ENCODE data around the gene KCNIP1. TPM values are rescaled to one million over a fixed set of nuclear protein-coding genes. Genes with fewer than 3 reads are reported as not detected.
A peak's percentile ranks its signal among the peaks of the same experiment; 100 is the strongest.

Gene KCNIP1
- total RNA-seq, 1 donor from 2014 or later = 20.8 TPM

GRCh38 chr5:170630226-170630625 lies 126.4 kb downstream of the KCNIP1 start:
- no peak for DNase-seq

- DNase-seq = peak; percentile 45
Observed at GRCh38 chr5:170630711-170631141, 126.9 kb downstream of the KCNIP1 start.

GRCh38 chr5:170631466-170632195 lies 127.8 kb downstream of the KCNIP1 start:
- peak; percentile 57 for DNase-seq

- DNase-seq = peak; percentile 21
Observed at GRCh38 chr5:170632266-170632984, 128.6 kb downstream of the KCNIP1 start.

- no peak for DNase-seq
Observed at GRCh38 chr5:170632985-170633234, 129.1 kb downstream of the KCNIP1 start.

GRCh38 chr5:170633235-170634081 lies 129.6 kb downstream of the KCNIP1 start:
- DNase-seq = peak; percentile 85

GRCh38 chr5:170634256-170634990 lies 130.6 kb downstream of the KCNIP1 start:
- no peak for DNase-seq

GRCh38 chr5:170635706-170636105 lies 131.9 kb downstream of the KCNIP1 start:
- DNase-seq = no peak

- peak; percentile 35 for DNase-seq
Observed at GRCh38 chr5:170636206-170636605, 132.4 kb downstream of the KCNIP1 start.

GRCh38 chr5:170636801-170637477 lies 133.1 kb downstream of the KCNIP1 start:
- no peak for DNase-seq

- DNase-seq = no peak
Observed at GRCh38 chr5:170638051-170638450, 134.2 kb downstream of the KCNIP1 start.

GRCh38 chr5:170638454-170639220 lies 134.8 kb downstream of the KCNIP1 start:
- peak; percentile 78 for DNase-seq

GRCh38 chr5:170639221-170639925 lies 135.6 kb downstream of the KCNIP1 start:
- DNase-seq = no peak

- DNase-seq = no peak
Observed at GRCh38 chr5:170640731-170641588, 137.1 kb downstream of the KCNIP1 start.

- DNase-seq = no peak
Observed at GRCh38 chr5:170641589-170642031, 137.8 kb downstream of the KCNIP1 start.

GRCh38 chr5:170642066-170642735 lies 138.4 kb downstream of the KCNIP1 start:
- DNase-seq = no peak

GRCh38 chr5:170642776-170643436 lies 139.1 kb downstream of the KCNIP1 start:
- DNase-seq = peak; percentile 69

- DNase-seq = no peak
Observed at GRCh38 chr5:170643591-170643990, 139.8 kb downstream of the KCNIP1 start.

Measured in dermis blood vessel endothelial cell (primary cell).